Measurements from ENCODE around the gene TFF2.

Gene TFF2

GRCh38 chr21:42343963-42344510, 6.8 kb downstream of the TFF2 start:
- no peak for DNase-seq

- DNase-seq = no peak
Observed at GRCh38 chr21:42343556-42343955, 7.2 kb downstream of the TFF2 start.

GRCh38 chr21:42343101-42343500, 7.7 kb downstream of the TFF2 start:
- DNase-seq = no peak

GRCh38 chr21:42341776-42342542, 8.8 kb downstream of the TFF2 start:
- no peak for DNase-seq

GRCh38 chr21:42340187-42341050, 10.4 kb downstream of the TFF2 start:
- no peak for DNase-seq

- DNase-seq = no peak
Observed at GRCh38 chr21:42338729-42339715, 11.8 kb downstream of the TFF2 start.

- no peak for DNase-seq
Observed at GRCh38 chr21:42337830-42338728, 12.7 kb downstream of the TFF2 start.

GRCh38 chr21:42337276-42337675, 13.5 kb downstream of the TFF2 start:
- no peak for DNase-seq

- no peak for DNase-seq
Observed at GRCh38 chr21:42336054-42336453, 14.7 kb downstream of the TFF2 start.

GRCh38 chr21:42332557-42333317, 18.1 kb downstream of the TFF2 start:
- DNase-seq = no peak

GRCh38 chr21:42331660-42332059, 19.1 kb downstream of the TFF2 start:
- no peak for DNase-seq

GRCh38 chr21:42330380-42331371, 20.1 kb downstream of the TFF2 start:
- no peak for DNase-seq

GRCh38 chr21:42324896-42325295, 25.9 kb downstream of the TFF2 start:
- DNase-seq = no peak

- no peak for DNase-seq
Observed at GRCh38 chr21:42321845-42322244, 28.9 kb downstream of the TFF2 start.

- DNase-seq = no peak
Observed at GRCh38 chr21:42321231-42321630, 29.6 kb downstream of the TFF2 start.

- DNase-seq = no peak
Observed at GRCh38 chr21:42320791-42321190, 30.0 kb downstream of the TFF2 start.

GRCh38 chr21:42319851-42320572, 30.8 kb downstream of the TFF2 start:
- DNase-seq = no peak

- DNase-seq = no peak
Observed at GRCh38 chr21:42319376-42319775, 31.4 kb downstream of the TFF2 start.

Data from GOT3 (cell line).